Thyroid gland (tissue), 4 donors: ENCODE data around the gene EIF4ENIF1. TPM values are rescaled to one million over a fixed set of nuclear protein-coding genes. Genes with fewer than 3 reads are reported as not detected.

Experiments
- DNase-seq, 2 donors: peaks; one replicate each; pipeline ENCODE4 v3.0.0-alpha.2; 2019
- H3K27ac ChIP-seq, 3 donors: fragments of 200-600 bp; sonication (generic); 1 replicate in 2 of 3; 2 replicates in 1 of 3; pipeline ENCODE4 v1.5.1; 2016 to 2019; ENCODE audit warnings: mild to moderate bottlenecking in 1 of 3, moderate library complexity in 1 of 3
- H3K27me3 ChIP-seq: fragments of 200-600 bp; sonication (generic); one replicate; pipeline ENCODE4 v1.5.1; 2019
- H3K36me3 ChIP-seq, 2 donors: fragments of 200-600 bp; sonication (generic); one replicate each; pipeline ENCODE4 v1.5.1; 2016 to 2019
- H3K4me1 ChIP-seq, 2 donors: fragments of 200-600 bp; sonication (generic); one replicate each; pipeline ENCODE4 v1.5.1; 2017 to 2019
- H3K4me3 ChIP-seq, 3 donors: fragments of 200-600 bp; sonication (generic); replicated peaks in 1 of 3; 1 replicate in 2 of 3; 2 replicates in 1 of 3; pipeline ENCODE4 v1.5.1; 2016; ENCODE audit warnings: mild to moderate bottlenecking in 1 of 3
- H3K9me3 ChIP-seq: fragments of 200-600 bp; sonication (generic); one replicate; pipeline ENCODE4 v1.5.1; 2017
- POLR2A ChIP-seq, 2 donors: fragments of 450-650 bp; IDR thresholded peaks; one replicate each; pipeline ENCODE4 v1.6.1; 2017; ENCODE audit warnings: antibody characterized with exemption in 2 of 2, mild to moderate bottlenecking in 2 of 2, moderate library complexity in 1 of 2
- WGBS, 2 donors: methylation state at CpG; one replicate each; pipeline ENCODE4 v1.1.5; 2017; 5-methylcytosine and 5-hydroxymethylcytosine counted together
- intact Hi-C: fragments of 100-400 bp; cut with DNase I; formaldehyde crosslinking; loops from one replicate; pipeline ENCODE4 v1.15.1; 2023
- total RNA-seq, 4 donors: library from RNA; depleted of rRNA; stranded (reverse); fragments of >200 nt; gene quantifications; one replicate each; pipeline ENCODE4 v1.2.3, GENCODE V29; 2016
- TF ChIP-seq, protein P1 (sequence below), 6 experiments: fragments of 200-600 bp in 3 of 6; fragments of 450-650 bp in 3 of 6; sonication (generic) in 3 of 6; IDR thresholded peaks; one replicate each; pipeline ENCODE4 v1.5.1; 2016 to 2019; ENCODE audit warnings: antibody characterized with exemption in 6 of 6, mild to moderate bottlenecking in 2 of 6, inconsistent platforms in 1 of 6, moderate library complexity in 1 of 6

Gene EIF4ENIF1
- total RNA-seq, 4 donors from 2014 or later, result 15.7 to 21.2 (median 19.2) TPM

DNA sequence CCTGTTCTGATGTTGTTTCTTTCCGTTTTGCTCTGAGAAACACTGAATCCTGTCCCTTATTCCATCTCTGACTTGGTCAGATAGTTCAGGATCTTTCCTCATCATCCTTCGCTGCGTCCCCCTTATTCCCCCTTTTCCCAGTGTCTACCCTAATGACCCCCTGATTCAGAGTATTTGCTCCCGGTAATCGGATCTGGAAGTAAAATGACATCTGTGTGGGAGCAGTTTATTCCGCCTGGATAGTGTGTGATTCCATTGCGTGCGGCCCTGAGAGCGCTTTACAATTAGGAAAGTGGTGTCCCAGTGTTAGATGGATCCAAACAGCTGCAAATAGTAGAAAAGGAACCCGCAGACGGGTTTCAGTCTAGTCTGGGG is 89.6 kb downstream of the EIF4ENIF1 start:
- Histone ChIP-seq H3K9me3 (no peaks in the 10 kb centered on the region), H3K4me1 (peaks cover 10 to 15% of the 10 kb centered on the region in 2 donors), H3K36me3 (peaks cover 26 to 27% of the 10 kb centered on the region in 2 donors), H3K27me3 (no peaks in the 10 kb centered on the region), H3K27ac (peak overlapping the region; percentile 25 to 85 (median 79)), H3K4me3 (peak overlapping the region; percentile 23 to 67 (median 59))
- no peak for DNase-seq
- WGBS, 2 donors, result 2 to 3% methylated on average over 11 of the region's 11 CpGs
- TF ChIP-seq, protein P1, sequence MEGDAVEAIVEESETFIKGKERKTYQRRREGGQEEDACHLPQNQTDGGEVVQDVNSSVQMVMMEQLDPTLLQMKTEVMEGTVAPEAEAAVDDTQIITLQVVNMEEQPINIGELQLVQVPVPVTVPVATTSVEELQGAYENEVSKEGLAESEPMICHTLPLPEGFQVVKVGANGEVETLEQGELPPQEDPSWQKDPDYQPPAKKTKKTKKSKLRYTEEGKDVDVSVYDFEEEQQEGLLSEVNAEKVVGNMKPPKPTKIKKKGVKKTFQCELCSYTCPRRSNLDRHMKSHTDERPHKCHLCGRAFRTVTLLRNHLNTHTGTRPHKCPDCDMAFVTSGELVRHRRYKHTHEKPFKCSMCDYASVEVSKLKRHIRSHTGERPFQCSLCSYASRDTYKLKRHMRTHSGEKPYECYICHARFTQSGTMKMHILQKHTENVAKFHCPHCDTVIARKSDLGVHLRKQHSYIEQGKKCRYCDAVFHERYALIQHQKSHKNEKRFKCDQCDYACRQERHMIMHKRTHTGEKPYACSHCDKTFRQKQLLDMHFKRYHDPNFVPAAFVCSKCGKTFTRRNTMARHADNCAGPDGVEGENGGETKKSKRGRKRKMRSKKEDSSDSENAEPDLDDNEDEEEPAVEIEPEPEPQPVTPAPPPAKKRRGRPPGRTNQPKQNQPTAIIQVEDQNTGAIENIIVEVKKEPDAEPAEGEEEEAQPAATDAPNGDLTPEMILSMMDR (IDR thresholded peaks at IDR 0.05), result no peak
- TF ChIP-seq POLR2A (IDR thresholded peaks at IDR 0.05), result no peak
- intact Hi-C loops, result no loop called here

DNA sequence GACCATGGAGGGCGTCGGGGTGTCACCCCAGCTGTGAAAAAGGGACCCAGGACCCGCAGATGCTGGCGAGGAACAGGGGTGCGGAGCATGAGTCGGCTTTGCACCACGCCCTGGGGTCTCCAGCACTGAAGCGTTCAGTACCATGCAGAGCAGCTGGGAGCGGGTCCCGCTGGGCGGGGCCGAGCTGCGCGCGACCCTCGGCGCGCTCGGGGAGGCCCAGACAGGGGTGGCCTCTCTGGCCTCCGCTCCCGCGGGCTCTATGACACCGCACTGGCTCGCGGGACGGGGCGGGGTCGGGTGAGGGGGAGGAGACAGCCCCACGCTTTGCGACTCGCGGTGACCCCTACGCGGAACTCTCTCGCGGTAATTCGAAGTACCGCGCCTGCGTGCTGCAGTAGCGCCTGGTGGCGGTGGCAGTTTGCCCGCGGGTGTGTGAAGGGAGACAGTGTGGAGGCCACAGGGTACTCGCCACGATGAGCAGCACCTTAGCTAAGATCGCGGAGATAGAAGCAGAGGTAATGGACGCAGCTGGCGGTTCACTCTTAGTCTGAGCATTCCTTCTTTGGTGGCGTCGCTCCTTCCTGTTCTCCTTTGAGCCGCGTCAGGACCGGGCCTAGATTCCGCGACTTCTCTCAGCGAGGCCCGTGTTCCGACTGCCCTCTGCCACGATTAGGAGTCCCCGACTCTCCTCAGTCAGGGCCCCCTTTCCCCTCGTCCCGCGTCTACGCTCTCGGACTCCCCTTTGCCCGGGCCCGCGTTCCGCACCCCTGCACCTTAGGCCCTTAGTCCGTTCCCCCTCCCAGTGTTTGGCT is 90.2 kb downstream of the EIF4ENIF1 start, which contains the start of gene DRG1:
Gene DRG1 (plus strand): TSS at position 394 of the 812 bp plus-strand sequence. CDS start 80 bp downstream, at position 474.
- TF ChIP-seq, protein P1 (IDR thresholded peaks at IDR 0.05), result peak in 4 of 6 experiments; percentile 2 to 40 (median 10)
- peak in 1 of 2 donors; percentile 89 for TF ChIP-seq POLR2A (IDR thresholded peaks at IDR 0.05)
- Histone ChIP-seq H3K4me3 (peak within 1 kb of the TSS; percentile 23 to 80 (median 67)), H3K4me1 (peaks cover 10 to 15% of the 10 kb centered on the region in 2 donors), H3K36me3 (peaks cover 21 to 23% of the 10 kb centered on the region in 2 donors), H3K27me3 (no peaks in the 10 kb centered on the region), H3K27ac (peak within 1 kb of the TSS; percentile 77 to 85 (median 79)), H3K9me3 (no peaks in the 10 kb centered on the region)
- DNase-seq, result peak; percentile 97 to 98
- intact Hi-C loops, result loop anchor here (2.0 kb wide), 1 partner anchor 55 kb away; no protein-coding TSS in a partner anchor
- WGBS, 2 donors, result 1% methylated on average over 26 to 63 of the region's 72 CpGs

DNA sequence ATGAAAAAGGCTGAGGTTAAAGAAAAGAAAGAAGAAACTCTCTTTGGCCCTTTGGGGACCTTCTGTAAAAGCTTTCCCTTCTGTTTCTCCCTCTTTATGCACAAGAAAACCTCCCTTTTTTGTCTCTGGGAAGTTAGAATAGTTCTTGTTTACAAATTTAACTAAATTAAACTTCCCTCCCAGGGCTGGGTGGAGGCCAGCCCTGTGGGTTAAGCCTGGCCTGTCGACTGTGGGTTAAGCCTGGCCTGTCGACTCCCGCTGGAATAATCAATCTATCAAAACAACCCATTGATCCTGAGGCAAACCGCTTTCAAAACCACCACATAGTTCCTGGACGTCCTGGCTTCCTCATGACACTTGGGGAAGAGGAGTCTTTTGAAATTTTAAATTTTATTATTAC is 91.4 kb downstream of the EIF4ENIF1 start:
- TF ChIP-seq POLR2A (IDR thresholded peaks at IDR 0.05), result no peak
- TF ChIP-seq, protein P1 (IDR thresholded peaks at IDR 0.05), result no peak
- intact Hi-C loops, result loop anchor here (2.0 kb wide), 1 partner anchor 53 kb away; no protein-coding TSS in a partner anchor
- Histone ChIP-seq H3K27ac (no peak overlapping the region), H3K36me3 (peaks cover 11 to 13% of the 10 kb centered on the region in 2 donors), H3K9me3 (no peaks in the 10 kb centered on the region), H3K4me3 (no peak overlapping the region), H3K4me1 (peaks cover 10 to 15% of the 10 kb centered on the region in 2 donors), H3K27me3 (no peaks in the 10 kb centered on the region)
- DNase-seq, result no peak
- 76 to 78% methylated on average over 5 of the region's 5 CpGs for WGBS, 2 donors

DNA sequence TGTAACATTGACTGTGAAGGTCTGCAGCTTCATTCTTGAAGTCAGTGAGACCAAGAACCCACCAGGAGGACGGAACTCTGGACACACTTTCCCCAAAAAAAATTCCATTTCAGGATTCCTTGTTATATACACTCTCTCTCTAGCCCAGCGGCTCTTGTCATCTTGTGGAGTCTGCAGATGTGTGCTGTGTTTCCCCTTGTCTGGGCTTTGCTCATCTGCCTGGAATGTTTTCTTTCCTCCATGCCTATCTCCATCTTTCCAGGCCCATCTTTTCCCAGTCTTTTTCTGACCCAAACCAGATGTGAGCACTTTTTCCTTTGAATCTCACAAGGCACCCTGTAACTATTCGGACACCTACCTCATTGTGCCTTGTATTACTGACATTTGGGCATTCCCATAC is 95.3 kb downstream of the EIF4ENIF1 start:
- DNase-seq, result no peak
- Histone ChIP-seq H3K36me3 (no peaks in the 10 kb centered on the region), H3K9me3 (no peaks in the 10 kb centered on the region), H3K27me3 (no peaks in the 10 kb centered on the region), H3K4me3 (no peak overlapping the region), H3K27ac (no peak overlapping the region), H3K4me1 (peaks cover 0 to 5% of the 10 kb centered on the region in 2 donors)
- 81 to 82% methylated on average over 3 of the region's 3 CpGs for WGBS, 2 donors
- intact Hi-C loops, result no loop called here
- TF ChIP-seq, protein P1 (IDR thresholded peaks at IDR 0.05), result no peak
- TF ChIP-seq POLR2A (IDR thresholded peaks at IDR 0.05), result no peak

DNA sequence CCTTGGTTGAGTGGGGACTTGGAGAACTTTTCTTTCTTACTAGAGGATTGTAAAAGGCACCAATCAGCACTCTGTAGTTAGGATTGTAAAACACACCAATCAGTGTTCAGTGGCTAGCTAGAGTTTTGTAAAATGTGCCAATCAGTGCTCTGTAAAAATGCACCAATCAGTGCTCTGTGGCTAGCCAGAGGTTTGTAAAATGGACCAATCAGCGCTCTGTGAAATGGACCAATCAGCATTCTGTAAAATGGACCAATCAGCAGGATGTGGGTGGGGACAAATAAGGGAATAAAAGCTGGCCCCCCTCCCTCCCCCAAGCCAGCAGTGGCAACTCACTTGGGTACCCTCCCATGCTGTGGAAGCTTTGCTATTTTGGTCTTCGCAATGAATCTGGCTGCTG is 95.7 kb downstream of the EIF4ENIF1 start:
- H3K36me3 ChIP-seq, result no peaks in the 10 kb centered on the region
- 97 to 100% methylated on average over 2 of the region's 2 CpGs for WGBS, 2 donors
- intact Hi-C loops, result no loop called here
- H3K27ac ChIP-seq, result no peak overlapping the region
- no peak overlapping the region for H3K4me3 ChIP-seq
- no peak for DNase-seq
- H3K9me3 ChIP-seq, result no peaks in the 10 kb centered on the region
- TF ChIP-seq, protein P1 (IDR thresholded peaks at IDR 0.05), result no peak
- TF ChIP-seq POLR2A (IDR thresholded peaks at IDR 0.05), result no peak
- no peaks in the 10 kb centered on the region for H3K27me3 ChIP-seq
- H3K4me1 ChIP-seq, result peaks cover 0 to 3% of the 10 kb centered on the region in 2 donors
